Measurements from ENCODE around the gene TMEM245. TPM values are rescaled to one million over a fixed set of nuclear protein-coding genes. Genes with fewer than 3 reads are reported as not detected.

TMEM245 gene
- total and polyA plus RNA-seq, 2 of the 13 experiments (the other 11 are each of a cell fraction or from before 2014, with no cell fraction given) = 53.5 to 55.4 TPM

GRCh38 chr9:109022873-109023272 is 96.9 kb downstream of the TMEM245 start (continued):
- TF ChIP-seq, protein P1, sequence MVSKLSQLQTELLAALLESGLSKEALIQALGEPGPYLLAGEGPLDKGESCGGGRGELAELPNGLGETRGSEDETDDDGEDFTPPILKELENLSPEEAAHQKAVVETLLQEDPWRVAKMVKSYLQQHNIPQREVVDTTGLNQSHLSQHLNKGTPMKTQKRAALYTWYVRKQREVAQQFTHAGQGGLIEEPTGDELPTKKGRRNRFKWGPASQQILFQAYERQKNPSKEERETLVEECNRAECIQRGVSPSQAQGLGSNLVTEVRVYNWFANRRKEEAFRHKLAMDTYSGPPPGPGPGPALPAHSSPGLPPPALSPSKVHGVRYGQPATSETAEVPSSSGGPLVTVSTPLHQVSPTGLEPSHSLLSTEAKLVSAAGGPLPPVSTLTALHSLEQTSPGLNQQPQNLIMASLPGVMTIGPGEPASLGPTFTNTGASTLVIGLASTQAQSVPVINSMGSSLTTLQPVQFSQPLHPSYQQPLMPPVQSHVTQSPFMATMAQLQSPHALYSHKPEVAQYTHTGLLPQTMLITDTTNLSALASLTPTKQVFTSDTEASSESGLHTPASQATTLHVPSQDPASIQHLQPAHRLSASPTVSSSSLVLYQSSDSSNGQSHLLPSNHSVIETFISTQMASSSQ (IDR thresholded peaks at IDR 0.05; ENCODE audit: low read depth) = no peak
- TF ChIP-seq, protein P1 (CRISPR knock-in tag; IDR thresholded peaks at IDR 0.05; ENCODE audit: borderline replicate concordance) = peak; percentile 34; the same call in 1 of the 2 replicates
- TF ChIP-seq ZSCAN21 (CRISPR knock-in tag; IDR thresholded peaks at IDR 0.05; ENCODE audit: borderline replicate concordance) (no peak), THAP11 (CRISPR knock-in tag; IDR thresholded peaks at IDR 0.05) (peak; percentile 24; the same call in 1 of the 2 replicates), POGZ (CRISPR knock-in tag; IDR thresholded peaks at IDR 0.05) (no peak), SOX13 (IDR thresholded peaks at IDR 0.05) (no peak), SOX13 (CRISPR knock-in tag; conservative IDR thresholded peaks at IDR 0.05 in 1 of 2, IDR thresholded peaks at IDR 0.05 in 1 of 2) (peak in 1 of 2 experiments; percentile 87; a peak in 2 of 4 replicates), TCF7 (IDR thresholded peaks at IDR 0.05; ENCODE audit: low read depth) (peak; percentile 69), SRSF9 (IDR thresholded peaks at IDR 0.05; ENCODE audit: borderline replicate concordance, insufficient read depth, low read depth, low read length, poor library complexity, severe bottlenecking) (no peak), MYC (CRISPR knock-in tag; IDR thresholded peaks at IDR 0.05; ENCODE audit: borderline replicate concordance) (no peak), FOSL2 (CRISPR knock-in tag; IDR thresholded peaks at IDR 0.05) (0 out of 2 replicates have a peak, but pooled peaks have one; percentile 30), FOXA3 (CRISPR knock-in tag; IDR thresholded peaks at IDR 0.05) (peak; percentile 60), ZNF7 (CRISPR knock-in tag; IDR thresholded peaks at IDR 0.05) (no peak)
- TF ChIP-seq, protein P2, sequence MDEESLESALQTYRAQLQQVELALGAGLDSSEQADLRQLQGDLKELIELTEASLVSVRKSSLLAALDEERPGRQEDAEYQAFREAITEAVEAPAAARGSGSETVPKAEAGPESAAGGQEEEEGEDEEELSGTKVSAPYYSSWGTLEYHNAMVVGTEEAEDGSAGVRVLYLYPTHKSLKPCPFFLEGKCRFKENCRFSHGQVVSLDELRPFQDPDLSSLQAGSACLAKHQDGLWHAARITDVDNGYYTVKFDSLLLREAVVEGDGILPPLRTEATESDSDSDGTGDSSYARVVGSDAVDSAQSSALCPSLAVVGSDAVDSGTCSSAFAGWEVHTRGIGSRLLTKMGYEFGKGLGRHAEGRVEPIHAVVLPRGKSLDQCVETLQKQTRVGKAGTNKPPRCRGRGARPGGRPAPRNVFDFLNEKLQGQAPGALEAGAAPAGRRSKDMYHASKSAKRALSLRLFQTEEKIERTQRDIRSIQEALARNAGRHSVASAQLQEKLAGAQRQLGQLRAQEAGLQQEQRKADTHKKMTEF (CRISPR knock-in tag; IDR thresholded peaks at IDR 0.05) = 0 out of 2 replicates have a peak, but pooled peaks have one; percentile 8
- TF ChIP-seq, protein P3, sequence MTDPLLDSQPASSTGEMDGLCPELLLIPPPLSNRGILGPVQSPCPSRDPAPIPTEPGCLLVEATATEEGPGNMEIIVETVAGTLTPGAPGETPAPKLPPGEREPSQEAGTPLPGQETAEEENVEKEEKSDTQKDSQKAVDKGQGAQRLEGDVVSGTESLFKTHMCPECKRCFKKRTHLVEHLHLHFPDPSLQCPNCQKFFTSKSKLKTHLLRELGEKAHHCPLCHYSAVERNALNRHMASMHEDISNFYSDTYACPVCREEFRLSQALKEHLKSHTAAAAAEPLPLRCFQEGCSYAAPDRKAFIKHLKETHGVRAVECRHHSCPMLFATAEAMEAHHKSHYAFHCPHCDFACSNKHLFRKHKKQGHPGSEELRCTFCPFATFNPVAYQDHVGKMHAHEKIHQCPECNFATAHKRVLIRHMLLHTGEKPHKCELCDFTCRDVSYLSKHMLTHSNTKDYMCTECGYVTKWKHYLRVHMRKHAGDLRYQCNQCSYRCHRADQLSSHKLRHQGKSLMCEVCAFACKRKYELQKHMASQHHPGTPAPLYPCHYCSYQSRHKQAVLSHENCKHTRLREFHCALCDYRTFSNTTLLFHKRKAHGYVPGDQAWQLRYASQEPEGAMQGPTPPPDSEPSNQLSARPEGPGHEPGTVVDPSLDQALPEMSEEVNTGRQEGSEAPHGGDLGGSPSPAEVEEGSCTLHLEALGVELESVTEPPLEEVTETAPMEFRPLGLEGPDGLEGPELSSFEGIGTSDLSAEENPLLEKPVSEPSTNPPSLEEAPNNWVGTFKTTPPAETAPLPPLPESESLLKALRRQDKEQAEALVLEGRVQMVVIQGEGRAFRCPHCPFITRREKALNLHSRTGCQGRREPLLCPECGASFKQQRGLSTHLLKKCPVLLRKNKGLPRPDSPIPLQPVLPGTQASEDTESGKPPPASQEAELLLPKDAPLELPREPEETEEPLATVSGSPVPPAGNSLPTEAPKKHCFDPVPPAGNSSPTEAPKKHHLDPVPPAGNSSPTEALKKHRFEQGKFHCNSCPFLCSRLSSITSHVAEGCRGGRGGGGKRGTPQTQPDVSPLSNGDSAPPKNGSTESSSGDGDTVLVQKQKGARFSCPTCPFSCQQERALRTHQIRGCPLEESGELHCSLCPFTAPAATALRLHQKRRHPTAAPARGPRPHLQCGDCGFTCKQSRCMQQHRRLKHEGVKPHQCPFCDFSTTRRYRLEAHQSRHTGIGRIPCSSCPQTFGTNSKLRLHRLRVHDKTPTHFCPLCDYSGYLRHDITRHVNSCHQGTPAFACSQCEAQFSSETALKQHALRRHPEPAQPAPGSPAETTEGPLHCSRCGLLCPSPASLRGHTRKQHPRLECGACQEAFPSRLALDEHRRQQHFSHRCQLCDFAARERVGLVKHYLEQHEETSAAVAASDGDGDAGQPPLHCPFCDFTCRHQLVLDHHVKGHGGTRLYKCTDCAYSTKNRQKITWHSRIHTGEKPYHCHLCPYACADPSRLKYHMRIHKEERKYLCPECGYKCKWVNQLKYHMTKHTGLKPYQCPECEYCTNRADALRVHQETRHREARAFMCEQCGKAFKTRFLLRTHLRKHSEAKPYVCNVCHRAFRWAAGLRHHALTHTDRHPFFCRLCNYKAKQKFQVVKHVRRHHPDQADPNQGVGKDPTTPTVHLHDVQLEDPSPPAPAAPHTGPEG (CRISPR knock-in tag; IDR thresholded peaks at IDR 0.05) = no peak
- TF ChIP-seq, protein P4, sequence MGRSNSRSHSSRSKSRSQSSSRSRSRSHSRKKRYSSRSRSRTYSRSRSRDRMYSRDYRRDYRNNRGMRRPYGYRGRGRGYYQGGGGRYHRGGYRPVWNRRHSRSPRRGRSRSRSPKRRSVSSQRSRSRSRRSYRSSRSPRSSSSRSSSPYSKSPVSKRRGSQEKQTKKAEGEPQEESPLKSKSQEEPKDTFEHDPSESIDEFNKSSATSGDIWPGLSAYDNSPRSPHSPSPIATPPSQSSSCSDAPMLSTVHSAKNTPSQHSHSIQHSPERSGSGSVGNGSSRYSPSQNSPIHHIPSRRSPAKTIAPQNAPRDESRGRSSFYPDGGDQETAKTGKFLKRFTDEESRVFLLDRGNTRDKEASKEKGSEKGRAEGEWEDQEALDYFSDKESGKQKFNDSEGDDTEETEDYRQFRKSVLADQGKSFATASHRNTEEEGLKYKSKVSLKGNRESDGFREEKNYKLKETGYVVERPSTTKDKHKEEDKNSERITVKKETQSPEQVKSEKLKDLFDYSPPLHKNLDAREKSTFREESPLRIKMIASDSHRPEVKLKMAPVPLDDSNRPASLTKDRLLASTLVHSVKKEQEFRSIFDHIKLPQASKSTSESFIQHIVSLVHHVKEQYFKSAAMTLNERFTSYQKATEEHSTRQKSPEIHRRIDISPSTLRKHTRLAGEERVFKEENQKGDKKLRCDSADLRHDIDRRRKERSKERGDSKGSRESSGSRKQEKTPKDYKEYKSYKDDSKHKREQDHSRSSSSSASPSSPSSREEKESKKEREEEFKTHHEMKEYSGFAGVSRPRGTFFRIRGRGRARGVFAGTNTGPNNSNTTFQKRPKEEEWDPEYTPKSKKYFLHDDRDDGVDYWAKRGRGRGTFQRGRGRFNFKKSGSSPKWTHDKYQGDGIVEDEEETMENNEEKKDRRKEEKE (IDR thresholded peaks at IDR 0.05) = no peak

Measured in HepG2 (cell line).